ENCODE results near the gene SIK3.

Gene SIK3

DNA sequence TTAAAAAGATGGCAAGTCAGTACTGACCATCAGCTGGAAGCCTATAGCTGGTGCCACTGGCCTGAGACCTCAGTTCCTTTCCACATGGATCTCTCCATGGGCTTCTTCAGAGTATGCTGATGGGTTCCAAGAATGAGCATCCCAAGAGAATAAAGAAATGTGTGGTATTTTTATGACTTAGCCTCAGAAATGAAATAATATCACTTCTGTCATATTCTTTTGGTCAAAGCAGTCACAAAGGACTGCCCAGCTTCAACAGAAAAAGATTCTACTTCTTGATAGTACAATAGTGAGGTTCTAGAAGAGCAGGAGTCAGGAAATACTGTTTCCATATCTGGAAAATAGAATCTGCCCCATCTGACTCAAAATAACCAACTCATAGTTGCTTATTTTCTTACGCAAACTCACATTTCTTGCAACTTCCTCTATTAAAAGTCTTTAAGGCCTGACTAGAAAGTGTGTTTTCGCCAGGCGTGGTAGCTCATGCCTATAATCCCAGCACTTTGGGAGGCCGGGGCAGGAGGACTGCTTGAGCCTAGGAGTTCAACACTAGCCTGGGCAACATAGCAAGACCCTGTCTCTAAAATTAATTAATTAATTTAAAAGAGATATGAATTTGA lies 116.9 kb downstream of the SIK3 start:
- TF ChIP-seq, protein P1, sequence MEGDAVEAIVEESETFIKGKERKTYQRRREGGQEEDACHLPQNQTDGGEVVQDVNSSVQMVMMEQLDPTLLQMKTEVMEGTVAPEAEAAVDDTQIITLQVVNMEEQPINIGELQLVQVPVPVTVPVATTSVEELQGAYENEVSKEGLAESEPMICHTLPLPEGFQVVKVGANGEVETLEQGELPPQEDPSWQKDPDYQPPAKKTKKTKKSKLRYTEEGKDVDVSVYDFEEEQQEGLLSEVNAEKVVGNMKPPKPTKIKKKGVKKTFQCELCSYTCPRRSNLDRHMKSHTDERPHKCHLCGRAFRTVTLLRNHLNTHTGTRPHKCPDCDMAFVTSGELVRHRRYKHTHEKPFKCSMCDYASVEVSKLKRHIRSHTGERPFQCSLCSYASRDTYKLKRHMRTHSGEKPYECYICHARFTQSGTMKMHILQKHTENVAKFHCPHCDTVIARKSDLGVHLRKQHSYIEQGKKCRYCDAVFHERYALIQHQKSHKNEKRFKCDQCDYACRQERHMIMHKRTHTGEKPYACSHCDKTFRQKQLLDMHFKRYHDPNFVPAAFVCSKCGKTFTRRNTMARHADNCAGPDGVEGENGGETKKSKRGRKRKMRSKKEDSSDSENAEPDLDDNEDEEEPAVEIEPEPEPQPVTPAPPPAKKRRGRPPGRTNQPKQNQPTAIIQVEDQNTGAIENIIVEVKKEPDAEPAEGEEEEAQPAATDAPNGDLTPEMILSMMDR (IDR thresholded peaks at IDR 0.05; ENCODE audit: low read depth, low read length): no peak
- no peak for DNase-seq (ENCODE audit: extremely low read depth, low read depth)

DNA sequence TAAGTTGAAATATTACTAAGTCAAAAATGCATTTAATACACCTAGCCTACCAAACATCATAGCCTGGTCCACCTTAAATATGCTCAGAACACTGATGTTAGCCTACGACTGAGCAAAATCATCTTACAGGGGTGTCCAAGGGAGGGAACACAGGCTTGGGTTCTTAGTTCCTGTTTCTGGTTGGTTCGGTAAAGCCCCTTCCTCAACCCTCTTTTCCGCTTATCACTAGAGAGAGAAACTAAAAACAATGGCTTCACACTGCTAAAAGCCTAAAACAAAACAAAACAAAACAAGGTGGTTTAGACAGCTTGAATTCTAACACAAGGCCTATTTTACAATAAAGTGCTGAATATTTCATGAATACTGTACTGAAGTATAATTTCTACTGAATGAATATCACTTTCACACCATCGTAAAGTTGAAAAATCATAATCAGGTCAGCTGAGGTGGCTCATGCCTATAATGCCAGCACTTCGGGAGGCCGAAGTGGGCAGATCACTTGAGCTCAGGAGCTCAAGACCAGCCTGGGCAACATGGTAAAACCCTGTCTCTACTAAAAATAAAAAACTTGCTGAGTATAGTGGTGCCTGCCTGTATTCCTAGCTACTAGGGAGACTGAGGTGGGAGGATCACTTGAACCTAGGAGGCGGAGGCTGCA lies 118.0 kb downstream of the SIK3 start:
- TF ChIP-seq, protein P1 (IDR thresholded peaks at IDR 0.05; ENCODE audit: low read depth, low read length): no peak
- no peak for DNase-seq (ENCODE audit: extremely low read depth, low read depth)

- no peak for DNase-seq (ENCODE audit: extremely low read depth, low read depth)
- TF ChIP-seq, protein P1 (IDR thresholded peaks at IDR 0.05; ENCODE audit: low read depth, low read length): no peak
These were observed 121.2 kb downstream of the SIK3 start for GRCh38 chr11:116976941-116977570.

DNA sequence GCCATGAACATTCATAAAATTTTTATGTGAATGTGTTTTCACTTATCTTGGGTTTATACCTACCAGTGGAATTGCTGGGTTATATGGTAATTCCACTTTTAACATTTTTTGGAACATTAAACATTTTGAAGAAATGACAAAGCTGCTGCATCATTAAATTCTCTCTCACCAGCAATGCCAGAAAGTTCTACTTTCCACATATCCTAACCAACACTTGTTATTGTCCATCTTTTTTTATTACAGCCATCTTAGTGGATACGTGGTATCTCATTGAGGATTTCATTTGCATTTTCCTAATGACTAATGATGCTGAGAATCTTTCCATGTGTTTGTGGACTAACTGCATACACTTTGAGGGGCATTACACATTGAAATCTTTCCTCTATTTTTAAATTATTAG lies 122.6 kb downstream of the SIK3 start:
- TF ChIP-seq, protein P1 (IDR thresholded peaks at IDR 0.05; ENCODE audit: low read depth, low read length): no peak
- no peak for DNase-seq (ENCODE audit: extremely low read depth, low read depth)

GRCh38 chr11:116973270-116973669 lies 125.0 kb downstream of the SIK3 start:
- TF ChIP-seq, protein P1 (IDR thresholded peaks at IDR 0.05; ENCODE audit: low read depth, low read length): no peak
- no peak for DNase-seq (ENCODE audit: extremely low read depth, low read depth)

DNA sequence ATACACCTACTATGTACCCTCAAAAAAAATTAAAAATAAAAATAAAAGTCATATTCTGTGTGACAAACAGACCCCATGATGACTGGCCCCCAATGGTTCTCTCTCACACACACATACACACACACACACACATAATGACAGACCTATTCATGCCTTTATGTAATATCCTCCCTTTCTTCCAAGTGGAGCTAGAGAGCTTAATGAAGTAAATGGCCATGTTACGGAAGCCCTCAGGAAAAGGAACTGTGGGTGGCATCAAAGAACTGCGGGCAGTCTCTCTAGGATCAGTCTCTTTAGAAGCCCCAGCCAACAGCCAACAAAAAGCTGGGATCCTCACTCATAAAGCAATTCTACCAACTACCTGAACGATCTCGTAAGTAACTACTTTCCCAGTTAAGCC lies 125.5 kb downstream of the SIK3 start:
- TF ChIP-seq, protein P1 (IDR thresholded peaks at IDR 0.05; ENCODE audit: low read depth, low read length): no peak
- DNase-seq (ENCODE audit: extremely low read depth, low read depth): no peak

All from AG09319 (cell line).